AG08395 (cell line): ENCODE measurements around the gene ANO9.

Experiments
- DNase-seq: peaks from one replicate; pipeline ENCODE4 v3.0.0; 2012; ENCODE audit warnings: mixed read lengths, low spot score

Gene ANO9, protein sequence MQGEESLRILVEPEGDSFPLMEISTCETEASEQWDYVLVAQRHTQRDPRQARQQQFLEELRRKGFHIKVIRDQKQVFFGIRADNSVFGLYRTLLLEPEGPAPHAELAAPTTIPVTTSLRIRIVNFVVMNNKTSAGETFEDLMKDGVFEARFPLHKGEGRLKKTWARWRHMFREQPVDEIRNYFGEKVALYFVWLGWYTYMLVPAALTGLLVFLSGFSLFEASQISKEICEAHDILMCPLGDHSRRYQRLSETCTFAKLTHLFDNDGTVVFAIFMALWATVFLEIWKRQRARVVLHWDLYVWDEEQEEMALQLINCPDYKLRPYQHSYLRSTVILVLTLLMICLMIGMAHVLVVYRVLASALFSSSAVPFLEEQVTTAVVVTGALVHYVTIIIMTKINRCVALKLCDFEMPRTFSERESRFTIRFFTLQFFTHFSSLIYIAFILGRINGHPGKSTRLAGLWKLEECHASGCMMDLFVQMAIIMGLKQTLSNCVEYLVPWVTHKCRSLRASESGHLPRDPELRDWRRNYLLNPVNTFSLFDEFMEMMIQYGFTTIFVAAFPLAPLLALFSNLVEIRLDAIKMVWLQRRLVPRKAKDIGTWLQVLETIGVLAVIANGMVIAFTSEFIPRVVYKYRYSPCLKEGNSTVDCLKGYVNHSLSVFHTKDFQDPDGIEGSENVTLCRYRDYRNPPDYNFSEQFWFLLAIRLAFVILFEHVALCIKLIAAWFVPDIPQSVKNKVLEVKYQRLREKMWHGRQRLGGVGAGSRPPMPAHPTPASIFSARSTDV

DNA sequence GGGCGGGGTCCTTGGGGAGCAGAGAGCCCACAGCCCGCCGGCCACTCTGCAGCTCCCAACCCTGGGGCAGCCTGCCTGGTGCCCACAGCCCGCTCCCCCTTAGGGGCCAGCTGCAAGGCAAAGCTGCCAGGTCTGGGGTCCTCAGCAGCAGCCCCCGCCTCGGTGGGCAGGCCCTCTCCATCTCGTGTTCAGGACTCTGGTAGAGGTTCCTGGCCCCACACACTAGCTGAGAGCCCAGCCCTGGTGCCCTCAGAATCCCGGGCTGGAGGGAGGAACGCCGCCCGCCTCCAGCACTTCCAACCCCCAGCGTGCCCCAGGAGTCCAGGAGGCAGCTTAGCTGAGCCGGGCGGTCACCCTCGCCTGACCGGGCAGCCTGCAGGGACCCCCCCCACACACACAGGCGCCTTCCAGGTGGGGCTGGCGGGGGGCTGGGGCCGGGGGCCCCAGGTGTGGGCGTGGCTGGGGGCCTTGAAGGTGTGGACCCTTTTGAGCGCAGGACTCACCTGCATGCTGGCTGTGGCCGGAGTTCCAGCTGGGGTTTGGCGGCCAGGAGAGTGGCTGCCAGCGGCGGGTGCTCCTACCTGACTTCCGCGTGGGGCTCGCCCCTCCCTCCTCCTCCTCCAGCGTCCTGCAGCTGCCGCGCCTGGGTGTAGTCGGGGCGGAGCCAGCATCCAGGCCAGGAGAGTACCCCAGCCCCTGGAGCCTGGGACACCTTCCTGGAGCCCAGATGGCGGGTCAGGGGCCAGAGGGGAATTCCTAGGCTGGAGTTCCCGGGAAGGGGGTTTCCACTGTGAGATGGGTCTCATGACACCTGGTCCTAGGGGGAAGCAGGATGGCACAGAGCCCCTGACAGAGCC, at the start of gene ANO9:
Gene ANO9 (minus strand): TSS at position 594 of the 857 bp plus-strand sequence. CDS start 85 bp downstream, at position 509.
- no peak for DNase-seq

DNA sequence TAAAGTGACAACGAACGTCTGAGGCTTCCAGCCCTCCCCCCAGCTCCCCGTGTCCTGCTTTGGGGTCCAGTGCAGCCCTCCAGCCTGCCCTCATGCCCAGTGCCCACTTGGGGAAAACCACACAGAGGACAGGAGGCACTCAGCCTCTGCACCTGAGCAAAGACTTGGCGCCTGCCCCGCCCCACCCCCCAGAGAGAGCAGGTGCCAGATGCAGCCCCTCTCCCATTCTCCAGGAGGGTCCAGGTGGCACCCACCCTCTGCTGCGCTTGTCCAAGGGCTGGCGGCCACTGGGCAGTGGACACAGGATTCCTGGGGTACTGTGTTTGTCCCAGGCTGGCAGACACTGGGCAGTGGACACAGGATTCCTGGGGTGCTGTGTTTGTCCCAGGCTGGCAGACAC, 49.5 kb upstream of the ANO9 start:
- no peak for DNase-seq

DNA sequence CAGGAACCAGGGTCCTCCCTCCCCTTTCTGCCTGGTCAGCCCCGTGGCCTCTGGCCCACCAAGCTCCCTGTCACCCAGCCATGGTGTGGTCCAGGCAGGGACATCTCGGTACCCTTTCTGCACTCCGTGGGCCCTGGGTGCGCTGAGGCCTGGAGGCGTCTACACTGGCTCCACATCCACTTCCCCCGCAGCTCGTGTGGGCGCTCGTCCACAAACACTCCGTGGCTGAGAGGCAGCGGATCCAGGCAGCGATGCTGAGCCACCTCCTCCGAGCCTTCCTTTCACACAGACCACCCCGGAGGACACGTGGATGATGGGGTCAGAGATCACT, 49.1 kb upstream of the ANO9 start:
- DNase-seq = no peak

DNA sequence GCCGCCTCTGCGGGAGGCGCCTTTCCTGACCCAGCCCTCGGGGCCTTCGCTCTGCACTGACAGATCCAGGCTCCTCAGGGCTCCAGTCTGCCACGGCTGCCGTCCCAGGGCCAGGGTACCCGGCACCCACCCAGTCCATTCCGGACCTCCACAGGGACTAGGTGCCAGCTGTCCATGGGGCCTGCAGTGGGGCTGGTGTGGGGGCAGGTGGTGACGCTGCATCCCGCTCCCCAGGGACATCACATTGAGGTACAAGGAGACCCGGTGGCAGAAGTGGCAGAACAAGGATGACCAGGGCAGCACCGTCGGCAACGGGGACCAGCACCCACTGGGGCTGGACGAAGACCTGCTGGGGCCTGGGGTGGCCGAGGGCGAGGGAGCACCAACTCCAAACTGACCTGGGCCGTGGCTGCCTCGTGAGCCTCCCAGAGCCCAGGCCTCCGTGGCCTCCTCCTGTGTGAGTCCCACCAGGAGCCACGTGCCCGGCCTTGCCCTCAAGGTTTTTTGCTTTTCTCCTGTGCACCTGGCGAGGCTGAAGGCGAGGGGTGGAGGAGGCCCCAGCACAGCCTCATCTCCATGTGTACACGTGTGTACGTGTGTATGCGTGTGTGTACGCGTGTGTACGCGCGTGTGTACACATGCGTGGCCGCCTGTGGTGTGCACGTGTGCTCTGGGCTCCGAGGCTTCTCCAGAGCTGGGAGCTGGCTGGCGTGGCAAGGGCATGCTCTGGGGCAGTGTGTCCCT, 48.5 kb upstream of the ANO9 start:
- DNase-seq = no peak

DNA sequence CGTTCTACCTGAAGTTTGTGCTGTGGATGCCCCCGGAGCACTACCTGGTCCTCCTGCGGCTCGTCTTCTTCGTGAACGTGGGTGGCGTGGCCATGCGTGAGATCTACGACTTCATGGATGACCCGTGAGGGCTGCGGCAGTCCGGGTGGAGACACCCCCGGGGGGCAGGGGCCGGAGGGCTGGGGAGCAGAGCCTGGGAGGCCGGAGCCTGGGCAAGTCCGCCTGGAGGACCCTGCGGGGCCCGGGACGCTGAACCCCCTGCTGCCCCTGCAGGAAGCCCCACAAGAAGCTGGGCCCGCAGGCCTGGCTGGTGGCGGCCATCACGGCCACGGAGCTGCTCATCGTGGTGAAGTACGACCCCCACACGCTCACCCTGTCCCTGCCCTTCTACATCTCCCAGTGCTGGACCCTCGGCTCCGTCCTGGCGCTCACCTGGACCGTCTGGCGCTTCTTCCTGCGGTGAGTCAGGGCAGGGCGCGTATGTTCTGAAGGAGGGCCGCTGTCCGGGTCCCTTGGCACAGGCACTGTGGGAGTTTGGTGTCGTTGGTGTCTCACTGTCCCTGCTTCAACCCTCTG, 47.9 kb upstream of the ANO9 start:
- DNase-seq = no peak

DNA sequence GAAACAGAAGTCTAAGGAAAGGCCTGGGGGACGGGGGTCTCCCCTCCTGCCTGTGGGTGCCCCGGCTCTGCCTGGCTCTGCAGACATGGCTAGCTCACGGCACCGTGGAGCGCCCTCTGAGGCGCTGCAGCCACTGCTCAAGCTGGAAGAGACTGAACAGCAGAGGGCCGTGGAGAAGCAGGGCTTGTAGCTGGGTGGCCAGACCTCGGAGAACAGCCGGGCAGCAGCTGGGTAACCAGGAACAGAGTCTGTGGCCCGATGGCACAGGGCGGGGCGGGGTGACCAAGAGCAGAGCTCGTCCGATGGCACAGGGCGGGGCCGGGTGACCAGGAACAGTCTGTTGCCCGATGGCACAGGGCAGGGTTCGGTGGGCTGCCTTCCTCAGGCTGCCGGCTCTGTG, 47.2 kb upstream of the ANO9 start:
- no peak for DNase-seq

DNA sequence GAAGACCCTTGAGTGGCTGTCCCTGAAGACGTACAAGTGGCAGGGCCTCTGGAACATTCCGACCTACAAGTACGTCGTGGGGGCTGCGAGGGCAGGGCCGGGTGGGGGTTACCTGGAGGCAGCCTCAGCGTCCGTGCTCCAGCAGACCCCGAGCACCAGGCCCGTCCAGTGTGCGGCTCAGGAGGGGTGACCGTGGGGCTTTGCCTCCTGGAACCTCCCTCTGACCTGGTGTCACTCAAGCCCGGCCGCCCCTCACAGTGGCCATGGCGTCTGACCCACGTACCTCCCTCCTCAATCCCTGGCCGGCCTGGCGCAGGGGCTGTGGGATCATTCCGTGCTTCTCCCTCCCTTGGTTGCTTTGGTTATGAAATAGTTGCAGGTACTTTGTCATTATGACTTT, 46.8 kb upstream of the ANO9 start:
- no peak for DNase-seq

DNA sequence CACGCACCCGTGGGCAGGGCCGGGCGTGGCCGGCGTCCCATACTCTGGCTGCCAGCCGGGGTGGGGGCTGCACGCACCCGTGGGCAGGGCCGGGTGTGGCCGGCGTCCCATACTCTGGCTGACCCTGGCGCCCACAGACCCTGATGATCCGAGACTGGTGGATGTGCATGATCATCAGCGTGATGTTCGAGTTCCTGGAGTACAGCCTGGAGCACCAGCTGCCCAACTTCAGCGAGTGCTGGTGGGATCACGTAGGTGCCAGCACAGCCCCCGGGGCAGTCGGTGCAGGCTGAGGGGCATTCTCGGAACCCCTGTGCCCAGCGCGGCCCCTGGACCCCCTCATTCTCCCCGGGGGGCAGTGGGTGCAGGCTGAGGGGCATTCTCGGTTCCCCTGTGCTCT, 46.3 kb upstream of the ANO9 start:
- no peak for DNase-seq

DNA sequence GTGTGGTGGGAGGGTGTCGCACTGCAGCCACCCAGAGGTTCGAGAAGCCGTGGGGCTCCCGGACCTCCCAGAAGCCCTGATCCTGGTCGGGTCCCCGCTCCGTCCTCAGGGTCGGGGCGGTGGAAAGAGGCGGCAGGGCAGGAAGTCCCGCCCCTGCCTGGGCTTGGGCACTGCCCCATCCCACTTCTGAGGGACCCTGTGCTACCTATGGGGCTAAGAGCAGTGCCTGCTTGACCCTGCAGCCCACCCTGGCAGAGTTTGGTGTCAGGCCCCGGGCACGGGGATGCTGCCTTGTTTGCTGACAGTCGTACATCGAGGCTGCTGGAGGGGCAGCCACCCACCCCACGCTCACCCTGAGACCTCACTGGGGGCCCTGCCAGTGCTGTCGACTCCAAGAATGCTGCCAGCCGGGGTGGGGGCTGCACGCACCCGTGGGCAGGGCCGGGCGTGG, 45.8 kb upstream of the ANO9 start:
- no peak for DNase-seq

DNA sequence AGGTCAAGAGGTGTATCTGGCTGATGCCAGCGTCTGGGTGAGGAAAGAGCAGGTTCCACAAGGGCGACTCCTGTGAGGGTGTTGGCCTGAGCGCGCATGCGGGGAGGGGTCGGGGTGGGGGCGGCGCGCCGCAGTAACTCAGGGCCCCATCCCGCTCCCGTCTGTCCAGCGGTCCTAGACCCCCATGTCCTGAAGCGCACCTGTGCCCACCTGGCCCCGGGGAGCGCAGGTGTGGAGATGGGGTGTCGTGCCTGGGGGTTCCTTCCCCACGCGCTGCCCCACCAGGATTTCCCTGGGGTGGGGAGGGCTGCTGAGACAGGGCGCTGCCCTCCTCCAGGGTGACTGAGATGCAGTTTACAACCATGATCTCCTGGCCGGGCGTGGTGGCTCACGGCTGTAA, 44.4 kb upstream of the ANO9 start:
- DNase-seq = no peak

DNA sequence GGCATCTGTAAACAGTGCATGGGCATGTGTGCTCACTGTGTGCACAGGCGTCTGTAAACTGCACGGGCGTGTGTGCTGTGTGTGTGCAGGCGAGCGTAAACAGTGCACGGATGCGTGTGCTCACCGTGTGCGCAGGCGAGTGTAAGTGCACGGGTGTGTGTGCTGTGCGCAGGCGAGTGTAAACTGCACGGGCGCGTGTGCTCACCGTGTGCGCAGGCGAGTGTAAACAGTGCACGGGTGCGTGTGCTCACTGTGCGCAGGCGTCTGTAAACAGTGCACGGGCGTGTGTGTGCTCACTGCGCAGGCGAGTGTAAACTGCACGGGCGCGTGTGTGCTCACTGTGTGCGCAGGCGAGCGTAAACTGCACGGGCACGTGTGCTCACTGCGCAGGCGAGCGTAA, 42.8 kb upstream of the ANO9 start:
- no peak for DNase-seq

DNA sequence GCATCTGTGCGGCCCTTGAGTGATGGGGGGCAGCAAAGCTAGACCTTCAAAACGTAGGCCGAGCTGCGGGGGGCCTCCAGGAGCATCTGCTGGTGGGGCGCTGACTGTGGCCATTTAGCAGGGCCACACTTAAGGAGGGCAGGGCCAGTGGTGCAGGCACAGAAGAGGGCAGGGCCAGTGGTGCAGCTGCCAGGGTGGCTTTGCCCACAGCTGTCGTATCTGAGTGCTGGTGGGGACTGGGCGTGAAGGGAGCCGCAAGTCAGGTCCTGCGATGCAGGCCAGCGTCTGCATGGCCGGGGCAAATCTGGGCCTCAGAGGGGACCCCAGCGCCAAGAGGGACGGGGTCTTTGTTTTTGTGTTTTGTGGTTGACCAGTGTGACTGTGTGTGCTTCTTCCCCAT, 37.5 kb upstream of the ANO9 start:
- no peak for DNase-seq

DNA sequence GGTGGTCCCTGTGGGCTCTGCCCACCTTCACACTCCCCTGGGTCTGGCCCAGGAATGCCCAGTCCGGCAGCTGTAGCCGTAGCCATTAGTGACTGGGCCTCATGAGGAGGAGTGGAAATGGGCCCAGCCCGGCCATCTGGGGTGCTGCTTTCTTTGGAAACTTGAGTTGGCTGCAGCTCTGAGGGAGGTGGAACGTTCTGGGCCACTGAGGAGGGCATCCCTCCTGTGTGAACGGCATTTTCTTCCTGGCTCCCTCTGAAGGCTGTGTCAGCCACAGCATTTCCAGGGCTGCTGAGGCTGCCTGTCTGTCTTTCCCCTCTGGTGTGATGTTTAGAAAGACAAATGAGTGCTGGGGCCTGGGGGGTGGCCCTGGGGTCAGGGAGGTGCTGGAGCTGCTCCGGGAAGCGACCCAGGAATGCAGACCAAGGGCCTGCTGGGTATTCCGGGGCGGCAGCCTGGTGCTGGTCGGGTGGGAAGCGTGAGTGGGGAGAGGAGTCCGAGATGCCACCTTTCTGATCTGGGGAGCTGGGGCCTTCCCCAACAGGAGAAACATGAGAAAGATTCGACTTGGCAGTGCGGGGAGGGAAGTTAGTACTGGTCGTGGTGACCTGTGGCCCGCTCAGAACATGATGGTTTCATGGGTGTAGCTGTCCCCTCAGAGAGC, 35.4 kb upstream of the ANO9 start:
- DNase-seq = no peak

DNA sequence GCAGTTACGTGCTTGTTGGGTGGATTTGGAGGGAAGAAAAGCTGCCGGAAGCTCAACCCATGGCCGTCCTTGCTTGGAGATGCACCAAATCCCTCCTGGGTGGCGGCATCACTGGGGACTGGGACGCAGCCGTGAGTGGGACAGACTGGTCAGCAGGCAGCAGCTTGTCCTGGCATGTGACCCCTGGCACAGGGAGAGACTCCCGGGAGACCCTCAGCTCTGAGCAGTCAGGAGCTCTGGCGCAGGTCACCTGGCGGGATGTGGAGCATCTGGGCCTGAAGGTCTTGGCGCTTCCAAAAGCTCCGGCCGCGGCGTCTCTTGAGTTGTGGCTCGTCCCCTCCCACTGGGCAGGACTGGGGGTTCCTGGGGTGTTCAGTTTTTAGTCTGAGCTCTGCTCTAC, 34.6 kb upstream of the ANO9 start:
- DNase-seq = no peak

DNA sequence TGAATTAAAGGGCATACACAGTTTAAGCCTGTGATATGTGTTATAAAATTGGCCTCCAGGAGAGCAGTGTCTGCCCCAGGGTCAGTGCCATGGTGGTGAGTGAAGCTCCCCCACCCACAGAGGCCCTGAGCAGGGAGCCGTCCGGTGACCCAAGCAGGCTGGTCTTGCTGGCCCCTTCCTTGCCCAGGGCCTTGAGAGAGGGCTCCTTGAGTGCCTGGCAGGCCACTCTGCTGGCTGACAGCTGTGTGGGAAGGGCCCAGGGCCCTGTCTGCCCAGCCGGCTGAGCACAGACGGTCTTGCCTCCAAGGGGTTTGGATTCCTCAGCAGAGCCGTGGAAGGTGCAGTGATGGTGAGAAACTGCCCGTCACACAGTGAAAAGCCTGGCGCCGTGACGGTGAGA, 34.1 kb upstream of the ANO9 start:
- no peak for DNase-seq

DNA sequence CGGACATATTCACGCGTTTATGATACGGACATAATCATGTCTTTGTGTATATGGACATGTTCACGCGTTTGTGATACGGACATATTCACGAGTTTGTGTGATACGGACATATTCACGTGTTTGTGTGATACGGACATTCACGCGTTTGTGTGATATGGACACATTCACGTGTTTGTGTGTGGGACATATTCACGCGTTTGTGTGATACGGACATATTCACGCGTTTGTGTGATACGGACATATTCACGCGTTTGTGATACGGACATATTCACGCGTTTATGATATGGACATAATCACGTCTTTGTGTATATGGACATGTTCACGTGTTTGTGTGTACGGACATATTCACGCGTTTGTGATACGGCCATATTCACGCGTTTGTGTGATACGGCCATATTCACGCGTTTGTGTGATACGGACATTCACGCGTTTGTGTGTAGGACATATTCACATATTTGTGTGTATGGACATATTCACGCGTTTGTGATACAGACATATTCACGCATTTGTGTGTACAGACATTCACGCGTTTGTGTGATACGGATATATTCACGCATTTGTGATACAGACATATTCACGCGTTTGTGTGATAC, 33.2 kb upstream of the ANO9 start:
- no peak for DNase-seq

DNA sequence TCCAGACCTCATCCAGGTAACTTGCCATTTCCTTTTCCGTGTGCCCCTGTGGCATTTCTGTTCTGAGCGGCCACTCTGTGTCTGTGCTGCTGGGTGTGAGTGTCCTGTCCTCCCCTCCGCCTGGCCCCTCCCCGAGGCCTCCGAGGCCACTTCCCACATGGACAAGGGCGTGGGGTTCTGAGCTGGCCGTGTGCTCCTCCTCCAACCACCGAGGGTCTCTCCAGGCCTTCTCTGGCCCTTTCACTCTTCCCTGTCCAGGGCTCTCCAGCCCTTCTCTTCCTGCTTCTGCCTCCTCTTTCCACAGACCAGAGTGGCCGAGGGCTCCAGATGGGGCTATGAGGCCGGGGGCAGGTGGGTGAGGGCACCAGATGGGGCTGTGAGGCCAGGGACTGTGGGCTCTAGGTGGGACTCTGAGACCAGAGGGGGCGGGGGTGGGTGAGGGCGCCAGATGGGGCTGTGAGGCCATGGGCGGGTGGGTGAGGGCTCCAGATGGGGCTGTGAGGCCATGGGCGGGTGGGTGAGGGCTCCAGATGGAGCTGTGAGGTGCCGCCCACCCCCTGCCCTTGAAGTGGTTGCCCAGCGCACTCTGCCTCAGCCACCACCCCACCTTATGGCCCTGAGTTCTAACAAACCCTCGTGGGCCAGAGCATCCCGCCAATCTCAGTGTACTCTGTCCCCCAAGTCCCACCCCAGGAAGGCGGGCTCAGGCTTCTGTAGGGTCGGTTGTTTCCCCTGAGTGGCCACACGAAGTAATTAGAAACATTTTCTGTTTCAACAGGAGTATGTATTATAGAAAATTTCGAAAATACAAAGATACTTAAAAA, 32.4 kb upstream of the ANO9 start:
- no peak for DNase-seq

DNA sequence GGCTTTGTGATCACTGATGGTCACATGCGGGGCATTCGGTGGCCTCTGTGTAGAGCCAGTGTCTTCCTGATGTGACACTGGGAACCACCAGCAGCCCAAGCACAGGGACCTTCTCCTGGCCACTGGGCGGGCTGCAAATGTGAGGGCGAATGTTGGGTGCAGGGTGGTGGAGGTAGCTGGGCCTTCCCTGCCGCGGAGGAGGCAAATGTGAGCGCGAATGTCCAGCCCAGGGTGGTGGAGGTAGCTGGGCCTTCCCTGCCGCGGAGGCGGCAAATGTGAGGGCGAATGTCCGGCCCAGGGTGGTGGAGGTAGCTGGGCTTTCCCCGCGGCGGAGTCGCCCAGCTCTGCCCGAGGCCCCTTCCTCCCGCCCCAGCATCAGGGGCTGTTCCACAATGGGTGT, 31.6 kb upstream of the ANO9 start:
- DNase-seq = no peak

DNA sequence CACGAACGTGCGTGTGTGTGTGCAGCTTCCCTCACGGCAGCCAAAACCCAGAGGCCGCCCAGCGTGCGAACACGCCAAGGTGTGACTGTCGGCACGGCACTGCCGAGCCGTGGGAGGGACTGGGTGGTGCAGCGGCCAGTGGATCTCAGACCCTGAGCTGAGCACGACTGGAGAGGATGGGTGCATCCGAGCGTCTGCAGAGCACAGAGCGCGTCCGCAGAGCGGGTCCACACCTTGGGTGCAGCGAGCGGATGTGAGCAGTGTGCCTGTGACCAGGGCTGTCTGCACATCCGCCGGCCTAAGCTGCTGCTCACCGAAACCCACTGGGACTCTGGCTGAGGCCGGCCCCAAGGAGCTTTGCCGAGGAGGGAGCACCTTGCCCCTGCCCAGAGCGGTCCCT, 31.0 kb upstream of the ANO9 start:
- no peak for DNase-seq

DNA sequence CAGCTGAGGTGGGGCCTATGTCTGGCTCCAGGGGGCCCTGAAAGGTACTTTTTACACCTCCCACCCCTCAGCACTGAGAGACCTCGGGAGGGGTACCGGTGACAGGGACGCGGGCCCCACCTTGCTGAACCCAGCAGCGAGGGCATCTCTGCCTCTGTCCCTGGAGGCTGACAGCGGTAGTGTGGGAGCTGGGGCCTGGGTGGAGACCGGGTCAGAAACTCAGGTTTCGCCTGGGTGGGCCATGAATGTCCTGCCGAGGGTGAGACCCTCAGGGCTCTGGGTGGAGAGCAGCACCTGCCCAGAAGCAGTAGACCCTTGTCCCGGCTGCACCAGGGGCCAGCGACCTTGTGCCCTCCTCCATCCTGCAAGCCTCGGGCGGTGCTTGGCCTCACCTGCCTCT, 30.5 kb upstream of the ANO9 start:
- DNase-seq = no peak
